ENCODE measurements around the gene KIF6. TPM values are rescaled to one million over a fixed set of nuclear protein-coding genes. Genes with fewer than 3 reads are reported as not detected.
A peak's percentile ranks its signal among the peaks of the same experiment; 100 is the strongest.

KIF6 gene
- total RNA-seq, 4 donors from 2014 or later: not detected

DNA sequence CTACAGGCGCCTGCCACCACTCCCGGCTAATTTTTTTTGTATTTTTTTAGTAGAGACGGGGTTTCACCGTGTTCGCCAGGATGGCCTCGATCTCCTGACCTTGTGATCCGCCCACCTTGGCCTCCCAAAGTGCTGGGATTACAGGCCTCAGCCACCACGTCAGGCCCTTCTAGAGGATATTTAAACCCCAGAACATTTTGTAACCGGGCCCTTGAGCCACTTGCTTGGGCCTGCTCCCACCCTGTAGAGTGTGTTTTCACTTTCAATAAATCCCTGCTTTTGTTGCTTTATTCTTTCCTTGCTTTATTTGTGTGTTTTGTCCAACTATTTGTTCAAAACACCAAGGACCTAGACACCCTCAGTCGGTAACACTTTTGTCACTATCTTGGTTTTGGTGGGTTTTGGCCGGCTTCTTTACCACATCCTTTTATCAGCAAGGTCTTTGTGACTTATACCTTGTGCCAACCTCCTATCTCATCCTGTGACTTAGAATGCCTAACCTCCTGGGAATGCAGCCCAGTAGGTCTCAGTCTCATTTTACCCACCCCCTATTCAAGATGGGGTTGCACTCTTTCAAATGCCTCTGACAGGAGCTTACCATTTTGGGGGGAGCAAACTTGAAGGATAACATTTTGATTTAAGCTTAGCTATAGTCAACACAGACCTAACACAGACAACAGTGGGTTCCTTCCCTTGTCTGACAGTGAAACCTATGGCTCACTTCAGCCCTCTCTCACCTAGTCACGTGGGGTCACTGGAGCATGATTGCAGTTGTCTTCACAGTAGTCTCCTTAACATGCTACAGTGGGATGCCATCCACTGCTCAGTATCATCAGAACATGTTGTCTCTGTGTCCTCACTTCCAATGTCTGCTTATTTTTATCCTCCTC, 27.9 kb upstream of the KIF6 start:
- no peaks in the 10 kb centered on the region for H3K9me3 ChIP-seq
- no peak overlapping the region for H3K4me3 ChIP-seq
- DNase-seq: no peak
- peaks cover 17 to 19% of the 10 kb centered on the region in 2 donors for H3K4me1 ChIP-seq
- H3K36me3 ChIP-seq: no peaks in the 10 kb centered on the region
- peak overlapping the region; percentile 24 to 63 (median 34) for H3K27ac ChIP-seq
- intact Hi-C loops (cut with DNase I; ENCODE audit: low total_unique reads): no loop called here
- in situ Hi-C loops (cut with MboI; ENCODE audit: low sequenced_read_pairs in 4 of 4): no loop called here
- no peaks in the 10 kb centered on the region for H3K27me3 ChIP-seq
- ATAC-seq: peak; percentile 49 to 67
- TF ChIP-seq POLR2A (IDR thresholded peaks at IDR 0.05): no peak
- TF ChIP-seq, protein P1, sequence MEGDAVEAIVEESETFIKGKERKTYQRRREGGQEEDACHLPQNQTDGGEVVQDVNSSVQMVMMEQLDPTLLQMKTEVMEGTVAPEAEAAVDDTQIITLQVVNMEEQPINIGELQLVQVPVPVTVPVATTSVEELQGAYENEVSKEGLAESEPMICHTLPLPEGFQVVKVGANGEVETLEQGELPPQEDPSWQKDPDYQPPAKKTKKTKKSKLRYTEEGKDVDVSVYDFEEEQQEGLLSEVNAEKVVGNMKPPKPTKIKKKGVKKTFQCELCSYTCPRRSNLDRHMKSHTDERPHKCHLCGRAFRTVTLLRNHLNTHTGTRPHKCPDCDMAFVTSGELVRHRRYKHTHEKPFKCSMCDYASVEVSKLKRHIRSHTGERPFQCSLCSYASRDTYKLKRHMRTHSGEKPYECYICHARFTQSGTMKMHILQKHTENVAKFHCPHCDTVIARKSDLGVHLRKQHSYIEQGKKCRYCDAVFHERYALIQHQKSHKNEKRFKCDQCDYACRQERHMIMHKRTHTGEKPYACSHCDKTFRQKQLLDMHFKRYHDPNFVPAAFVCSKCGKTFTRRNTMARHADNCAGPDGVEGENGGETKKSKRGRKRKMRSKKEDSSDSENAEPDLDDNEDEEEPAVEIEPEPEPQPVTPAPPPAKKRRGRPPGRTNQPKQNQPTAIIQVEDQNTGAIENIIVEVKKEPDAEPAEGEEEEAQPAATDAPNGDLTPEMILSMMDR (IDR thresholded peaks at IDR 0.05 in 4 of 5, conservative IDR thresholded peaks at IDR 0.05 in 1 of 5): no peak

DNA sequence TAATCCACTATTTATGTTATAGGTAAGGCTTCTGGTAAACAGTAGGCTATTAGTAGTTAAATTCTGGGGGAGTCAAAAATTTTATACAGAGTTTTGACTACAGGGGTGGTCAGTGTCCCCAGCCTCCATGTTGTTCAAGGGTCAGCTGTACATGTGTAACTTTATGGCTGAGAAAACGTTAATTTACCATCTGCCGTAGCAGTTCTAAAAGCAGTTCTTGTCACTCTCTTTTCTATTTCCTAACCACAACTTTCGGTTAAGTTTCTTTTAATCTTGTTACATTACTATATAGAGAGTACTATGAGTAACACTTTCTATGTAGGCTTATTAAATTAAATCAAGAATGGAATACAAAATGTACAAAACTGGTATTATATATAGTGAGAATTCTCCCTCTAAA, 21.6 kb upstream of the KIF6 start:
- Histone ChIP-seq H3K4me3 (no peak overlapping the region), H3K36me3 (no peaks in the 10 kb centered on the region), H3K4me1 (no peaks in the 10 kb centered on the region), H3K9me3 (no peaks in the 10 kb centered on the region), H3K27me3 (no peaks in the 10 kb centered on the region), H3K27ac (no peak overlapping the region)
- DNase-seq: no peak
- ATAC-seq: no peak
- TF ChIP-seq, protein P1 (IDR thresholded peaks at IDR 0.05 in 4 of 5, conservative IDR thresholded peaks at IDR 0.05 in 1 of 5): no peak
- TF ChIP-seq POLR2A (IDR thresholded peaks at IDR 0.05): no peak
- in situ Hi-C loops (cut with MboI; ENCODE audit: low sequenced_read_pairs in 4 of 4) (no loop called here), intact Hi-C loops (cut with DNase I; ENCODE audit: low total_unique reads) (no loop called here)

DNA sequence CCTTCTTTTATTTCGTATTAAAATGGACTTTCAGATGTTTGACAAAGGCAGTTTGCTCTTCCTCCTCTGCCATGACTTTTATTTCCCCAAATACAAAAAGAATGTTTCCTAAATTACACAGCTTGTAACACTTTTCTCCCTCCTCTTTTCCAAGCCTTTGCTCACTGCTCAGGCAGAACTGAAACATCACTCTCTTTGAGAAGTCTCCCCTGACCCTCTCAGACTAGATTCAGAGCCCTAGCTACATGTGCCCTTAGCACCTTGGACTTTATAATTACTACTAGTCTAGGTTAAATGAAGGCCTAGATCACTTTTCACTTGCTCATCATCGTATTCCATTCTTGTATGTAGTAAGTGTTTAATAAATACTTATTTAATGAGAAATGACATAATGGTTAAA, 8.5 kb upstream of the KIF6 start:
- TF ChIP-seq POLR2A (IDR thresholded peaks at IDR 0.05): no peak
- TF ChIP-seq, protein P1 (IDR thresholded peaks at IDR 0.05 in 4 of 5, conservative IDR thresholded peaks at IDR 0.05 in 1 of 5): no peak
- H3K4me1 ChIP-seq: no peaks in the 10 kb centered on the region
- H3K27ac ChIP-seq: no peak overlapping the region
- in situ Hi-C loops (cut with MboI; ENCODE audit: low sequenced_read_pairs in 4 of 4): no loop called here
- ATAC-seq (no peak), DNase-seq (no peak)
- no peaks in the 10 kb centered on the region for H3K27me3 ChIP-seq
- H3K36me3 ChIP-seq: no peaks in the 10 kb centered on the region
- intact Hi-C loops (cut with DNase I; ENCODE audit: low total_unique reads): no loop called here
- H3K4me3 ChIP-seq: no peak overlapping the region
- H3K9me3 ChIP-seq: no peaks in the 10 kb centered on the region

GRCh38 chr6:39731565-39731964, 6.4 kb upstream of the KIF6 start:
- Histone ChIP-seq H3K9me3 (no peaks in the 10 kb centered on the region), H3K27ac (no peak overlapping the region), H3K4me1 (no peaks in the 10 kb centered on the region), H3K4me3 (no peak overlapping the region), H3K36me3 (no peaks in the 10 kb centered on the region), H3K27me3 (no peaks in the 10 kb centered on the region)
- no peak for TF ChIP-seq POLR2A (IDR thresholded peaks at IDR 0.05)
- TF ChIP-seq, protein P1 (IDR thresholded peaks at IDR 0.05 in 4 of 5, conservative IDR thresholded peaks at IDR 0.05 in 1 of 5): no peak
- ATAC-seq: no peak
- DNase-seq: no peak
- in situ Hi-C loops (cut with MboI; ENCODE audit: low sequenced_read_pairs in 4 of 4) (no loop called here), intact Hi-C loops (cut with DNase I; ENCODE audit: low total_unique reads) (no loop called here)

Data from gastrocnemius medialis (tissue), 4 donors.